Measurements from ENCODE around the gene ZNF175. TPM values are rescaled to one million over a fixed set of nuclear protein-coding genes. Genes with fewer than 3 reads are reported as not detected.

ZNF175 gene
- total RNA-seq (10 to 100 TPM in 1 of 2 donors, 1 to 10 TPM in 1; 9.4 to 13.3 TPM), polyA plus RNA-seq (ENCODE audit: insufficient read length in 6 of 6) (10 to 100 TPM; 16.4 to 22.1 (median 18.1) TPM)
- long read RNA-seq, donor 1, full-length matches to known transcripts = 10 of 10 reads
- long read RNA-seq, donor 1, partial matches to known transcripts = 0 of 10 reads
- long read RNA-seq, donor 1, other reads (novel, unspliced or antisense) = 0 of 10 reads
- long read RNA-seq, donor 2, full-length matches to known transcripts = 6 of 6 reads
- long read RNA-seq, donor 2, partial matches to known transcripts = 0 of 6 reads
- long read RNA-seq, donor 2, other reads (novel, unspliced or antisense) = 0 of 6 reads
- long read RNA-seq, donor 3, full-length matches to known transcripts = 1 of 1 reads
- long read RNA-seq, donor 3, partial matches to known transcripts = 0 of 1 reads
- long read RNA-seq, donor 3, other reads (novel, unspliced or antisense) = 0 of 1 reads
- long read RNA-seq, donor 4 = 0 reads
- long read RNA-seq, donor 5, full-length matches to known transcripts = 4 of 12 reads
- long read RNA-seq, donor 5, partial matches to known transcripts = 8 of 12 reads
- long read RNA-seq, donor 5, other reads (novel, unspliced or antisense) = 0 of 12 reads
- long read RNA-seq, donor 6, full-length matches to known transcripts = 2 of 2 reads
- long read RNA-seq, donor 6, partial matches to known transcripts = 0 of 2 reads
- long read RNA-seq, donor 6, other reads (novel, unspliced or antisense) = 0 of 2 reads
- long read RNA-seq, donor 7, partial matches to known transcripts = 0 of 1 reads
- long read RNA-seq, donor 7, other reads (novel, unspliced or antisense) = 0 of 1 reads
- long read RNA-seq, donor 8, full-length matches to known transcripts = 1 of 1 reads
- long read RNA-seq, donor 8, partial matches to known transcripts = 0 of 1 reads
- long read RNA-seq, donor 8, other reads (novel, unspliced or antisense) = 0 of 1 reads
- long read RNA-seq, donor 9 = 0 reads
- long read RNA-seq, donor 10 = 0 reads
- long read RNA-seq, donor 11 = 0 reads
- long read RNA-seq, donor 12, full-length matches to known transcripts = 5 of 5 reads
- long read RNA-seq, donor 12, partial matches to known transcripts = 0 of 5 reads
- long read RNA-seq, donor 12, other reads (novel, unspliced or antisense) = 0 of 5 reads

GRCh38 chr19:51570962-51571575 is at the start of gene ZNF175:
ZNF175 (plus strand) TSS chr19:51571283; CDS start chr19:51573330, 2,047 bp downstream.
- ATAC-seq (peak; percentile 100), DNase-seq (peak; percentile 89 to 98 (median 96))
- TF ChIP-seq CTCF (IDR thresholded peaks at IDR 0.05) = no peak
- no peaks in the 10 kb centered on the region for H3K9me3 ChIP-seq
- peaks cover 0 to 25% of the 10 kb centered on the region in 2 donors for H3K27me3 ChIP-seq
- peak within 1 kb of the TSS in 1 of 2 donors; percentile 43 for H3K27ac ChIP-seq
- peaks cover 0 to 24% of the 10 kb centered on the region in 2 donors for H3K4me1 ChIP-seq
- H3K4me3 ChIP-seq = peak within 1 kb of the TSS; percentile 55 to 63
- H3K36me3 ChIP-seq = peaks cover 0 to 19% of the 10 kb centered on the region in 2 donors
- intact Hi-C loops (cut with DNase I) = no loop called here

- no peak for DNase-seq
- Histone ChIP-seq H3K27ac (no peak overlapping the region), H3K4me3 (no peak overlapping the region), H3K4me1 (no peaks in the 10 kb centered on the region), H3K9me3 (peaks cover 0 to 5% of the 10 kb centered on the region in 2 donors), H3K36me3 (no peaks in the 10 kb centered on the region), H3K27me3 (peaks cover 0 to 47% of the 10 kb centered on the region in 2 donors)
- intact Hi-C loops (cut with DNase I) = no loop called here
- ATAC-seq = no peak
- TF ChIP-seq CTCF (IDR thresholded peaks at IDR 0.05) = no peak
These were observed 49.7 kb upstream of the ZNF175 start for GRCh38 chr19:51521357-51521756.

GRCh38 chr19:51521781-51522180 is 49.3 kb upstream of the ZNF175 start:
- no peak overlapping the region for H3K27ac ChIP-seq
- no peak overlapping the region for H3K4me3 ChIP-seq
- ATAC-seq (no peak), DNase-seq (no peak)
- H3K27me3 ChIP-seq = peaks cover 0 to 47% of the 10 kb centered on the region in 2 donors
- H3K36me3 ChIP-seq = no peaks in the 10 kb centered on the region
- TF ChIP-seq CTCF (IDR thresholded peaks at IDR 0.05) = no peak
- H3K4me1 ChIP-seq = no peaks in the 10 kb centered on the region
- intact Hi-C loops (cut with DNase I) = no loop called here
- H3K9me3 ChIP-seq = peaks cover 0 to 5% of the 10 kb centered on the region in 2 donors

- Histone ChIP-seq H3K4me3 (no peak overlapping the region), H3K27me3 (peaks cover 0 to 61% of the 10 kb centered on the region in 2 donors), H3K4me1 (no peaks in the 10 kb centered on the region), H3K9me3 (no peaks in the 10 kb centered on the region), H3K36me3 (no peaks in the 10 kb centered on the region), H3K27ac (no peak overlapping the region)
- TF ChIP-seq CTCF (IDR thresholded peaks at IDR 0.05) = no peak
- intact Hi-C loops (cut with DNase I) = no loop called here
- DNase-seq (no peak), ATAC-seq (no peak)
These were observed 46.3 kb upstream of the ZNF175 start for GRCh38 chr19:51524666-51525264.

Data from left lung (tissue), 14 donors.